NCI-H82 (cell line): Measurements from ENCODE around the gene RBMY1A1.
"Not testable (repeated sequence)": the region's sequence is repeated elsewhere in the genome, so short reads cannot be mapped to it uniquely, and the experiment has no call there.

Experiments
- DNase-seq: peaks from one replicate; lab custom pipeline; 2025; lab: John Stamatoyannopoulos, UW

Gene RBMY1A1

DNA sequence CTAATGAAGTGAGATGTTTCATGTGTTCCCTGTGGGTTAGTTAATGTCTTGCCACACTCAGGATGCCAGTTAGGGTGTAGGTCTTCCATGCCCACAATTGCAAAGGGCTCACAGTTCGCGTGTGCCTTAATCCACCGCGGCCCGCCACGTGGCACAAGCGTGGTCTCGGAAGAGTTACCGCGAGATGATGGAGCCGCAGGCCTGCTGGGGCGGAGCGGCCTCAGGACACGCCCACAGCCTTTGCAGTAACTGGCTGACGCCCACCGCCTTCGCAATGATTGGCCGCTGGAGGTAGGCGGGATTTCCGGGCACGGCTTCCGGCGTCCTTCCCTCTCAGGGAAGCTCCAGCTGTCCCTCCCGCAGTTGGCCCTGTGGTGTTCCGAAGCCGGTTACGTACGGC lies at the start of gene RBMY1A1:
Gene RBMY1A1 (plus strand): TSS at position 301 of the 400 bp plus-strand sequence. CDS start 2,013 bp downstream, outside the sequence.
- not testable (repeated sequence) for DNase-seq

DNA sequence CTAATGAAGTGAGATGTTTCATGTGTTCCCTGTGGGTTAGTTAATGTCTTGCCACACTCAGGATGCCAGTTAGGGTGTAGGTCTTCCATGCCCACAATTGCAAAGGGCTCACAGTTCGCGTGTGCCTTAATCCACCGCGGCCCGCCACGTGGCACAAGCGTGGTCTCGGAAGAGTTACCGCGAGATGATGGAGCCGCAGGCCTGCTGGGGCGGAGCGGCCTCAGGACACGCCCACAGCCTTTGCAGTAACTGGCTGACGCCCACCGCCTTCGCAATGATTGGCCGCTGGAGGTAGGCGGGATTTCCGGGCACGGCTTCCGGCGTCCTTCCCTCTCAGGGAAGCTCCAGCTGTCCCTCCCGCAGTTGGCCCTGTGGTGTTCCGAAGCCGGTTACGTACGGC lies 23.6 kb upstream of the RBMY1A1 start, which contains the start of gene RBMY1B:
Gene RBMY1B (plus strand): TSS at position 301 of the 400 bp plus-strand sequence. CDS start 2,013 bp downstream, outside the sequence.
- DNase-seq, result not testable (repeated sequence)

DNA sequence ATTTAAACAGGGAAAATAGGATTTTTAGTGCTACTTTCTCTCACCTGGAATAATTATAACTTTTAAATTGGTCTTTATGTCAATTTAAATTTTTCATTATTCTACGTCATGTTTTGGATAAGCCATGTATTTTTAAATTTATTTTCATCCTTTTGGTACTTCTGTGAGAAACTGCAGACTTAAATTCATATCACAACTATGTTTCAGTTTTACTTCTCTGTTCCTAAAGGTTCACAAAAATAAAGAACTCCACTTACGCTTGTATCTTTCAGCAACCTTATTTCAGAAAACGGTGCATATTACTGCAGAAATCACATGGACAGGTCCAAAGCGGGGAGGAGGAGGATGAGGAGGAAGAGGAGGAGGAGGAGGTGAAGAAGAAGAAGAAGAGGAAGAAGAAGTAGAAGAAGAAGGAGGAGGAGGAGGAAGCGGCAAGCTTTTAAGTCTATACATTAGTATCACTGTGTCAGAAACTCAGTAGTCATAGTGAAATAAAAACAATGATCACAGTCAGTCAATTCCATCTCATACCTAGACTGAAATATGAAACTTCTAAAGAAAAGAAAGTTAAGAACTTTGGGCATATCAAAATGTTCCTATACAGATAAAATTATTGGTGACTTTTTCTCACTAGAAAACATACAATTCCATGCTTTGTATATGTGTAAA lies 24.8 kb downstream of the RBMY1A1 start:
- DNase-seq, result not testable (repeated sequence)

DNA sequence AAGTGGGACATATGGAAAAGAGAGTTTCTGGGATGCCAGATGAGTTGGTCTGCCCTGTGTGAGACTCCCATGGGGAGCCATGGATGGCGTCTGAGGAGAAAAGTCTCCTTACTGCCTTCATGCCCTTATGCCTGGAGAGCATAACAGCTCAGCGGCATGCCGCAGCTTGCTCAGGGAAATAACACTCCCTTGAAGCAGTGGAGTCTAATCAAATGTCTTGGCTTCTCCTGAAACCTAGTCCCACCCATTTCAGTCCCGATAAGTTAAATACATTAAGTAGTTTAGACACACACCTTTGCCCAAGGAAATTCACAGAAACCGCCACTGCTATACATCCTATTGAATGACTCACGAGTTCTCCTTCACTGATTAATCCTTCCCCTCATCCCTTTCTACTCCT lies 50.8 kb downstream of the RBMY1A1 start:
- no peak for DNase-seq

DNA sequence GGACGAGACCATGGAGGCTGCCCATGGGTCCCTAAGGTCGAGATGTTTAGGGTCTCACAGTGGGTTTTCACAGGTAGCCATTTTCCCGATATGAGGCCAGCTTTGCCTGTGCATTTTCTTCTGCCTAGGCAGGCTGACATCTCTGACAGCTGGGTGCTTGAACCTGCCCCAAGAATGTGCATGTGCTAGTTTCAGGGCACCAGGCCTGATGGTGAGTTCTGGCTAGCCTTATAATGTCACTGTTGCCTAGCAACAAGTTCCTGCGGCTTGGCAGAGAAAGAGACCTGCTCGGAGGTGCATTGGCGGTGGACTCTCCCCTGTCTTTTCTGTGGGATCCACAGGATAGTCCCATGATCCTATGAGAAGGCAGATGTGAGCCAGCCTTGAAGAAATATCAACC lies 51.8 kb downstream of the RBMY1A1 start:
- DNase-seq, result not testable (repeated sequence)

DNA sequence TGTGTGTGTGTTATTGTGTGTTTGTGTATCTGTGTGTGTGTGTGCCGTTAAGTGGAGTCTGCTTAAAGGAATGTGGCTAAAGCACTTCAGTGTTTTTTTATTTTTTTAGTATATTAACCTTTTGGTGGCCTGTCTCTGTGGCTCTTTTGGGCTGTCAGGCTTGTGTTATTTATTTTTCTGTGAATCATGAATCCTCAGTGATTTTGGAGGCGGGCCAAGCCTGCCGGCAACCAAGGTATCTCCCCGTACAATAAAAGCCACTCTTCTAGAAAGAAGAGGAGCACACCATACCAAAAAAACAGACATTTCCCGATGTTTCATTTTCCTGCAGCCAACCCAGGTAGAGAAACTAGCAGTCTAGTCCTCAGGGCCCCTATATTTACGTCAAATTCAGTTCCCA lies 57.4 kb downstream of the RBMY1A1 start:
- no peak for DNase-seq

DNA sequence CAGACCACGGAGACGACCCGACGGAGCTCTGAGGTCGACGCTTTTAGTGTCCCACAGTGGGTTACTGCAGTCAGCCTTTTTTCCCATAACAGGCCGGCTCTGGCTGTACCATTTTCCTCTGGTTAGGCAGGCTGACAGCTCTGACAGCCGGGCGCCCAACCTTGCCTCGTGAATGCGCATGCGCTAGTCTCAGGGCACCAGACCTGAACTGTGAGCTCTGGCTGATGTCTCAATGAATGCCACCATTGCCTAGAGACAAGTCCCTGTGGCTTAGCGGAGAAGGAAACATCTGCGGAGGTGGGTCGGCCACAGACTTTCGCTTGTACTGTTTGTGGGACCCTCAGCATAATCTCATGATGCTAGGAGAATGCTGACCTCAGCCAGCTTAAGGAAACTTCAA lies 61.6 kb downstream of the RBMY1A1 start:
- not testable (repeated sequence) for DNase-seq
